RPMI8226 (cell line): ENCODE measurements around the gene TRPM8.
A peak's percentile ranks its signal among the peaks of the same experiment; 100 is the strongest.
"Not testable (repeated sequence)": the region's sequence is repeated elsewhere in the genome, so short reads cannot be mapped to it uniquely, and the experiment has no call there.

Experiments
- DNase-seq: peaks from one replicate; pipeline ENCODE4 v3.0.0-alpha.2; 2015

TRPM8 gene

DNA sequence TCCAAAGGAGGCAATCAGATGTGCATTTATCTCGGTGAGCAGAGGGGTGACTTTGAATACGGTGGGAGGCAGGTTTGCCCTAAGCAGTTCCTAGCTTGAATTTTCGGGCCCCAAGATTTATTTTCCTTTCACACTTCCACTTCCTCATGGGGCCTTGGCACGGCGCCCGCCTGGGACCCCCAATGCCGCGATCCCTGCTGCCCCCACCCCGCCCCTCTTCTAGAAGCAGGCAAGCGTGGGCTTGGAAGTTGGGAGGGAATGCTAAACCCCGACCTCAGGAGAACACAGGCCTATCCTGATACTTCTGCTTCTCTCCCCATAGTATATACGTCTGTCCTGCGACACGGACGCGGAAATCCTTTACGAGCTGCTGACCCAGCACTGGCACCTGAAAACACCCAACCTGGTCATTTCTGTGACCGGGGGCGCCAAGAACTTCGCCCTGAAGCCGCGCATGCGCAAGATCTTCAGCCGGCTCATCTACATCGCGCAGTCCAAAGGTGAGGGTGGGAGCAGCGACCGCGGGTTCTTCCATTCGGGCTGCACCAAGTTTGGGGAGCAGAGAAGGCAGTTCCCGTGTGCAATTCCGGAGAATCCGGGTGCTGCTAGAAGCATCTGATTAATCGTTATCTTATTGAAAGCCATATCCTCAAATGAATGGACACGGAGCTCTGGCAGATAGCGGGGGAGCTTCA, 21.6 kb downstream of the TRPM8 start:
- no peak for DNase-seq

DNA sequence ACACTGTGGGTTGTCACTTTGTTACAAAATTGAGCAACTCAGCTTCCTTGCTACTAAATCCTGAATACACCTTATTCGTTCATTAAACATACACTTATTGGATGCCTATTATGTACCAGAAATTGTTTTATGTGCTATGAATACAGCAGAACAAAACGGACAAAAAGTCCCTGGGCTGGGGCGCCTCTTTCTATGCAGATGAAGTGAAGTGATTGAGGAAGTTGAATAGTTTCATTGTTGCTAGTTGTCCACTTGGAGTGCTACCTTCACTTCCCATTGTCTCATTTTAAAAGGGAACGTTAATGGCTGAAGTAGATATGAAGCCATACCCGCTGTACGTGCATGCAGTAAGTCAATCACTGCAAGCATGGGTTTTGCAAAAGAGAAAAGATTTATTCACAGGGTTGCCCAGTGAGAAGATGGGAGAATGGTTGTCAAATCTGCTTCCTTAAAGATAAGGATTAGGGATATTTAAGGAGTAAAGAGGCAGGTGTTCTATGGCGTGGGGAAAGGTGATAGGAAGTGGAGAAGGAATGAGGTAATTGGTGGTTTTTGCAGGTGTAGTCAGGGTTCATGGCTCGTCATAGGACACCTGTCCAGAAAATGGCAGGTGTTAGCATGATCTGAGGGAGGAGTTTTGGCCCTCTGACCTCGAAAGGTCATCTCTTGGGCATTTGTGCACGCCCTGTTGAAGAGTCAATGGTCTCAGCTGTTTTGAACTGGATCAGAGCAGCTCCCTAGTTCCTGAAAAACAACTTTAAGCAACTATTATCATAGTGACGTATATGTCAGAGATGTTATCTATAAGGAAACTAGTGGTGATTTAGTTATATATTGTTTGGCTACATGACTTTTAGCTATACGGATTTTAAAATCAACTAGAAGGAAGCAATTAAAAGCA, 23.5 kb downstream of the TRPM8 start:
- peak; percentile 83 for DNase-seq

DNA sequence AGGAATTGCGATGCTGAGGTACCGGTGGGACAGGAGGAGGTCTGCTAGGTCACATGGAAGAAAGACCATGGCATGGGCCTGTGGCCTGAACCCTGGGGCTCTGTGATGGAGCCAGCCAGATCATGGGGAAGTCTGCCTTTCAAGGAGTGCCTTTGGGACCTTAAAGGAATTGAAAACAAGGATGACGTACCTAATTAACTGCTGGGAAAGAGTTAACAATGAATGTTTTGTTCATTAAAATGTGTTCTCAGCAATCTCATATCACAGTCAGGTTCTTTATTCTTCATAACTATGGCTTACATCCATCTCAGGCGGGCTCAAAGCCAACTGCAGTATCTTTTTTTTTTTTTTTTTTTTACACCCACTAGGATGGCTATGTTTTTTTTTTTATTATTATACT, 25.6 kb downstream of the TRPM8 start:
- DNase-seq, result no peak

DNA sequence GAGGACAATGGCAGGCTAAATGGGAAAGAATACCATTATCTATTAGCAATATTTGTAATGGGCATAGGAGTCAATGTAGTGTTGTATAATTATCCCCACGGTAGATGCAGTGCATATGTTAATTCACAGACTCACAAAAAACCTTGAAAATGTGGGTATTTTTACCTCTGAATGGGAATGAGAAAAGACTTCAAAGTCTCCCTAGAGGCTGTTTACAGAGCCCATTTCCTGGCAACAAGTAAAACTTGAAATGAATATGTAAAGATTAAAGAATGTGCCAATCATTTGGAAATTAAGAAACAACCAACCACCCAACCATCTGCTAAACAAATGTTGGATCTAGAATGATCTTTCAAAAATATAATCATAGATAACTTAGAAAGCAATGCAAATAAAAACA, 27.1 kb downstream of the TRPM8 start:
- DNase-seq, result no peak

DNA sequence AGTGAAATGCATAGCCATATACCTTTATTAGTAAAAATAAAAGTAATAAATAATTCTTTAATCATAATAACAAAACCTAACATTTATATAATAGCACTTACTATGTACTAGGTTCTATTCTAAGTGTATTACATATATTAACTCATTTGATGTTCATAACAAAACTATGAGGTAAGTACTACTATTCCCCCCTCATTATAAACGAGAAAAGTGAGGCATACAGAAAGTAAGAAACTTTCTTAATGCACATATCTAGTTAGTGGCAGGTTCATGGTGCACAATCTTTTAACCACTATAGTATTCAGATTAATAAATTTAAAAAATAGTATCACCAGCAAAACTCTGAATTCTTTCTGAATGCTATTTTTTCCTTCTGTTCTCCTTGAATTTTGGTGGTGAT, 27.5 kb downstream of the TRPM8 start:
- no peak for DNase-seq

DNA sequence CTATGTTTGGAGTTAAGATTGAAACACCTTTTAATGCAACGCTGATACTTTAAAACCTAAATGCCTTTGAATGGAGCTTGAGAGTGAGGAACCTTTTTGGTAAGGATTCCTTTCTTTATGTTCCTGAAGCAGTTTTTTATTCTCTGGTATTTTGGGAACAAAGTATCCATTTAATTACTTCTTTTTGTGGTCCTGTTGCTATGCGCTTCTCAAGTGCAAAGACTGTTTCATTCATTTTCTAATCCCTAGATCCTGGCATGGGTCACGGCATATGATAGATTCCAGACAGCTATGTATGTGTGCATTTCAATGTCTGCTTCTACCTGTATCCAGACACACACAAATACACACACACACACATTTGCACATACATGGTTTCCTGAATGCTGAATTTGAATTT, 28.0 kb downstream of the TRPM8 start:
- DNase-seq, result no peak

DNA sequence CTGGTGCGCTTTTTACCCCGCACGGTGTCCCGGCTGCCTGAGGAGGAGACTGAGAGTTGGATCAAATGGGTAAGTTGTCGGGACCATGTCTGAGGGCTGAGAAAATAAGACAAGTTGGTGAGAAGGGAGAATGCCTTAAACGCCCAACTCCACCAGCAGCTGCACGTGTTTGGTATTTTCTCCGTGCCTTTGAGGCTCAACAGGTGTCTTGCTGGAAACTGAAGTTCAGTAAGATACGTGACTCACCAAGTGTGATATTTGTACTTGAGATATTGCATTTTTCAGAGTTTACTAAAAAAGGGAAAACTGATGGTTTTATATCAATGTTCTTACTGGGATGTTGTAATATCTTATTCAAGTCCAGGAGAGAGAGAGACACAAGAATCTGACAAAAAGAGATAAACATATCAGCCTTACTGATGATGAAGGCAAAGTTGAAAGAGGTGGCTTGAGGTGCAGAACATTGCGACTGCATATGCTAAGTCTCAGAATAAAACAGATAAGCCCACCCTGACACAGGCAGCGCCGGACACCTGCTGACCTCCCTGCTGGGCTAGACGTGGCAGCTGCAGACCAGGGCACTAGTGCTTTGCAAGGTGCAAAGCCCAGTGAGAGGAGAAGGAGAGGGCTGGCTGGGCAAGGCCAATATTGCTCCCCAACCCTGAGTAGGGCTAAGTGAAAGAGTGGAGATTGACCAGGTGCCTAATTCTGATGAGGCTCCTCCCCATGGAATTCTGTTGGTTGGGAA, 33.1 kb downstream of the TRPM8 start:
- no peak for DNase-seq

DNA sequence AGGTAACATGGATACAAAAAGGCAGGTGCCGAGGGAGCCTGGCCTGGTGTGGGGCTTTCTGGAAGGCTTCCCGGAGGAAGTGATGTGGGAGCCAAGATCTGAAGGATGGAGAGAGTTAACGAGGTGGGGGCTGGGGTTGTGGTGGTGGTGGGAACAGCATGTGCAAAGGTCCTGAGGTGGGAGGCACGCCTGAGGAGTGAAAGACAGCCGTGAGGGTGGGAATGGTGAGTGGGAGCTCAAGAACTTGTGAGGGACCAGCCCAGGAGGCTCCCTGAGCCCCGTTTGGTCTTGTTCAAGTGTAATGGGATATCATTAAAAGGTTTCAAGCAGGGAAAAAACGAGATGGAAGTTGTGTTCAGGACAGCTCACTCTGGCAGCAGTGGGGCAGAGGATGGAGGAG, 35.2 kb downstream of the TRPM8 start:
- DNase-seq, result no peak

DNA sequence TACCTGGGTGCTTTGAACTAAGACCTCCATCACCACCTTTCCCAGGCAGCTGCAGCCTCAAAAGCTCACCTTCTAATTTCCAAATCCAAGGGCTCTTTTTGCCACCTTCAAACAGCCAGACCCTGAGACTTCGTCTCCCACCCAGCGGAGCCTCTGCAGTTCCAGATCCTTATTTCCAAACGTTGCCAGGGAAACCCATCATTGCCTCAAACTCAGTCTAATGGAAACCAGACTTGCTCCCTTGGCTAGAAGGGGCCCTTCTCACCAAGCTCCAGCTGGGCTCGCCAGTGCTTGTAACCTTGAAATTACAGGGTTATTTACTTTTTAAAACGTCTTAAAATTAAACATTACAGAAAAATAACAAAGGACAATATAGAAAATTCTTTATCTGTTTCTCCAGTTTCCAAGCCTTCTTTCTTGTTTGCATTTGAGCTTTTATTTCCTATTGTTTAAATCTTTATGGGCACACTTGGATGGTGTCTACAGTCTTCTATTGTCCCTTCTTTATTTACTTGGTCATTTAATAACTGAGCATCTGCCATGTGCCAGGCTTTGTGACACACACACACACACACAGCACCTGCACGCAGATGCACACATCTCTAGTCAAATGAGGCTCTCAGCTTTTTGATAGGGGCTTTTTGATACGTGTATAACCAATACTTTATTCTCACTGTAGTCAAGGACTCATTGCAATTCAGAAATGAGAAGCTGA, 36.1 kb downstream of the TRPM8 start:
- no peak for DNase-seq

DNA sequence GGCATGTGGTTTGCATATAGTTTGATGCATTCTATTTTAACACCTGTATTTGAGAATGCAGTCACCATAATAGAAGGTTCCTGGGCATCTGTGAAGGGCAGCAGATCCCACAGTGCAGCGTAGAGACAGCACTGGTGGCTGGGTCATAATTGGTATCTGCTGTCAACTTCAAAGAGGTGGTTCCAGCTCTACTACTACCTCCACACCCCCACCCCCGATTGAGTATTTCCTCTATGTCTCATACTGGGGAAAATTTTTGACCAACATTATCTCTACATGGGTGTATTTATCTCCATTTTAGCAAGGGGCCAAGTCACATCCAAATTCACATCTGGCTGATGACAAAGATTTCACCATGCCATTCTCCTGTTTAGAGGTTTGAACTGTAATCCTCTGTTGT, 43.0 kb downstream of the TRPM8 start:
- DNase-seq, result no peak

DNA sequence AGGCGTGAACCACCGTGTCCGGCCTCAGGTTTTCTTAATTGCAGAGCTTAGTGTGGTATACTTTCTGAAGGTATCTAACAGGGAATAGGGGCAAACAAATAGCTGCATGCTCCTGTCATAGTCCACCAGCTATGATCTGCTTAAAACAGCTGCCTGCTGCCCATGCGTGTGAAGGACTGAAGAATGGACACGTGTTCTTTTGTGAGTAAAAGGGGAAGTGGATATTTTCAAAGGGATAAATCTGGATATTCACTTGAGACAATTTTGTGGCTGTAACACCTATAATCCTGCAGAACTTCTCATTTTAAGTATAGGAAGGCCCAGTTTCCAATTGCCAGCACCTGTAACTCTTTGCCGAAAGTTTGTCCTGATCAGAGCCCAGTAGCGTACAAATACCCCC, 44.7 kb downstream of the TRPM8 start:
- no peak for DNase-seq

DNA sequence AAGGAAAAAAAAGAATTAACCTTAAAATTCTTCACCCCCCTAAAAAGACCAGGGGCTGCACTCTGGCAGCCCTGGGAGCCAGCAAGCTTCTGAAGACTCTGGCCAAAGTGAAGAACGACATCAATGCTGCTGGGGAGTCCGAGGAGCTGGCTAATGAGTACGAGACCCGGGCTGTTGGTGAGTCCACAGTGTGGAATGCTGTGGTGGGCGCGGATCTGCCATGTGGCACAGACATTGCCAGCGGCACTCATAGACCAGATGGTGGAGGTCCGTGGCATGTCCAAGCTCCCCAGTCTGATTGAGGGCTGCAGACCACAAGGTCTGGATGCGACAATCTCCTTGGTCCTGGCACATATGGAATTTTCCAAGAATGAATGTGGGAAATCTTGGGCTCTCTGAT, 47.4 kb downstream of the TRPM8 start:
- no peak for DNase-seq

DNA sequence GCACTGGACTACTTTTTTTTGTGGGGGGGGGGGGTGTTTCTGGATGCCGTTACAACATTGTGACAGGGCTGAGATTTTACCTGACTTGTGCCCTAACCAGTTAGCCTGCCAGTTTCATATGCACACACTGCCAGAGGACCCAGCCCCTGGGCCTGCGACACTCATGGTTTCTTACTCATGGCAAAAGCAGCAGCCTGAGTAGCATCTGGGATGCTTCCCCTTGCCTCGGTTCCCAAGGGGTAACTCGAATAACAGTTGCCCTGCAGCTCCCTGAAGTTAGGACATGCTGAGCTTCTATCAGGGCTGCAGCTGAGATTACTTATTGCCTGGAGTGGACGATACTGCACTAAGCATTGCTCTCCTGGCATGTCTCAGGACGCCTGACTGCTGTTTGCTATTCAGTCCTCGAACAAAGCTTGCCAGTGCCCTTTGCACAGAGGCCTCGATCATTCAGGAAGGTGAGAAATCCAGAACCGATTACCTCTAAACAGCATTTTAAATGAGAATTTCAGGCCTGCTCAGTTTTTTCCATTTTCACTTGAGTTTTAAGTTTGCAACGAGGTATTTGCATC, 47.9 kb downstream of the TRPM8 start:
- DNase-seq, result peak; percentile 27

DNA sequence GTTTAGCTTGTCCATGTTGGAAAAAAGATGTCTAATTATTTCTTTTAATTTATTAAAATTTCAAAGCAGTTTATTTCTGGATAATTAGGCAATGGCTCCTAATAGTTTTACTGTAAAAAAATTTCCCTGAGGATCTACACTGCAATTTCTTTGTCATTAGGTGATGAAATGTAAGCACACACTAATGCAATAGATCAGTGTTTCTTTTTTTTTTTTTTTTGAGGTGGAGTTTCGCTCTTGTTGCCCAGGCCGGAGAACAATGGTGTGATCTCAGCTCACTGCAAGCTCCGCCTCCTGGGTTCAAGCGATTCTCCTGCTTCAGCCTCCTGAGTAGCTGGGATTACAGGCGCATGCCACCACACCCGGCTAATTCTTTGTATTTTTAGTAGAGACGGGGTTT, 48.5 kb downstream of the TRPM8 start:
- not testable (repeated sequence) for DNase-seq

DNA sequence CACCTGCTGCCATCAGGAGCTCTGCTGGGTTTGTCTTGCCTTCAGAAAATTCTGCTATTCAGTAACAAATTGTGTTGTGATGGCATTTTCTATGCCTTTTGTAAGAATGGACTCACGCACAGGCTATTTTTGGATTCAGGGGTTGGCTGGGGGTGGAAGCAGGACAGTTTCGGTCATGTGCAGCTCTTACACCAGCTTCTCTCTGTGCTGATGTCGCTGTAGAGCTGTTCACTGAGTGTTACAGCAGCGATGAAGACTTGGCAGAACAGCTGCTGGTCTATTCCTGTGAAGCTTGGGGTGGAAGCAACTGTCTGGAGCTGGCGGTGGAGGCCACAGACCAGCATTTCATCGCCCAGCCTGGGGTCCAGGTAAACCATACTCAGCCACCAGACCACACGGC, 49.2 kb downstream of the TRPM8 start:
- peak; percentile 89 for DNase-seq

DNA sequence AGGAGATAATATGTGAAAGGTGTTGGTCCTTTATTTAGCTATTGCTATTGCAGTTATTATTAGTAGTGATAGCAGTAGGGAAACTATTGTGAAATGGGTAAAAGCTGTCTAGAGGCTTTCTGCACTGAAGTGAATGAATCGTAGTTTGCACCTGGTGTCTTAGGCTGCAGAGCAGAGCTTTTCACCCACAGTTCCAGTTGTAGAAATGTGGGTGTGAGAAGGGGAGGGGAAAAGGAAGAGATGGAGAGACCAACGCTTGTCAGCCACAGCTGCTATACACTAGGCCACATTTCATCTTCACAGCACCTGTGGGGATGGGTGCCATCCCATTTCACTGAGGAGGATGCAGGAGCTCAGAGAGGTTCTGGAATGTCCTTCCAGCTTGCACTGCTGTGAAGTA, 50.0 kb downstream of the TRPM8 start:
- peak; percentile 68 for DNase-seq

DNA sequence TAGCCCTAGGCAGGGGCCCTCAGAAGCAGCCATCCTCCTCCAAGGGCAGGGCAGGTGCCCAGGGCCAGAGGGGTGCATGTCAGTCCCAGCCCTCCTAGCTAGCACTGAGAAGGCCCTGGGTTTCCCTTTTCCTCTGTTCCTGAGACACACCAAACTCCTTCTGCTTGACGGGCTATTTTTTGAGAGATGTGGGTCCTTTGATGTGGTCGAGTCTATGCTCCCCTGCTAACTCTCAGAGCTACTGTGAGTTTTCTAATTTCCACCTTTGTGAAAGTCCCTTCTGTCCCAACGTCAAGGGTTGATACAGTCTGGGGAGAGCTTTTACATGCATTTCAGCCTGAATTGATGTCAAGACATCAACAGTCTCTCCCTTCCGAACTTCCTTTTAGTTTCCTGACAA, 51.4 kb downstream of the TRPM8 start:
- no peak for DNase-seq

DNA sequence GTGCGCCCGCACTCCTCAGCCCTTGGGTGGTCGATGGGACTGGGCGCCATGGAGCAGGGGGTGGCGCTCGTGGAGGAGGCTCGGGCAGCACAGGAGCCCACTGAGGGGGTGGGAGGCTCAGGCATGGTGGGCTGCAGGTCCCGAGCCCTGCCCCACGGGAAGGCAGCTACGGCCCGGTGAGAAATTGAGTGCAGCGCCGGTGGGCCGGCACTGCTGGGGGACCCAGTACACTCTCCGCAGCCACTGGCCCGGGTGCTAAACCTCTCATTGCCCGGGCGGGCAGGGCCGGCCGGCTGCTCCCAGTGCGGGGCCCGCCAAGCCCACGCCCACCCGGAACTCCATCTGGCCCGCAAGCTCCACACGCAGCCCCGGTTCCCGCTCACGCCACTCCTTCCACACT, 55.3 kb downstream of the TRPM8 start:
- not testable (repeated sequence) for DNase-seq

DNA sequence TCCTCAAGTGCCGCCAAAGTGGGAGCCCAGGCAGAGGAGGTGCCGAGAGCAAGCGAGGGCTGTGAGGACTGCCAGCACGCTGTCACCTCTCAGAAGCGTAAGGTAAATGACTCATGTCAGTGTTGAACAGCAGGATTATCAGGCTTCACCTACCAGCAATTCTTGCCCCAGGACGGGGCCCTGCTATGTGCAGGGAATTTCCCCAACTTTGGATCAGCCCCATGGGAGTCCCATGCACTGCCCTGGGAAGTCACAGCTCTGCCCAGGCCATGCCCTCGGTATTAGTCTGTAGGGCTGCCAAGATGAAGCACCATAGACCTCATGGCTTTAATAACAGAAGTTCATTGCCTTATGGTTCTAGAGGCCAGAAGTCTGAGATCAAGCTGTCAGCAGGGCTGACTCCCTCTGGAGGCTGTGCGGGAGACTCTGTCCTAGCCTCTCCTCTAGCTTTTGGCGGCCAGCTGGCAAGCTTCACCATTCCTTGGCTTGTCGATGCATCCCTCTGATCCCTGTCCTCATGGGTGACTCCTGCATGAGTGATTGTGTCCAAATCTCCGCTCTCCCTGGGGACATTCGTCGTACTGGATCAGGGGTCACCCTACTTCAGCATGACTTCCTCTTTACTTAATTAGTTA, 55.9 kb downstream of the TRPM8 start:
- no peak for DNase-seq

DNA sequence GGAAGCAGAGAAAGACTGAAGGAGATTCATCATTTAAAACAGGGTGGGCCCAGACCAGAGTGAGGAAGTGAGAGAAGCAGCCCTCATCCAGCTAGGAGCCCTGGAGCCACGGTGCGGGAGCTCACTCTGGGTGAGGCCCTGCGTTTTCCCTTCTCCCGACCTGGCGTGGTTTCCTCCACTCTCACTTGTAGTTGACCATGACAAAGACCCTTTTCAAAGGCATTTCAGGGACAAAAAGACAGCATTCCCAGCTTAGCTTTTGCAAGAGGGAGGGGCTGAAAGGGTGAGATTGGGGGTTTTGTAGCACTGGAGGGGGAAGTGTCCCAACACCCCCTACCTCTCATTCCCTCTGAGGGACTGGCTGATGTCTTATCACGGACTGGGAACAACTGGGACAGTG, 56.6 kb downstream of the TRPM8 start:
- DNase-seq, result no peak

DNA sequence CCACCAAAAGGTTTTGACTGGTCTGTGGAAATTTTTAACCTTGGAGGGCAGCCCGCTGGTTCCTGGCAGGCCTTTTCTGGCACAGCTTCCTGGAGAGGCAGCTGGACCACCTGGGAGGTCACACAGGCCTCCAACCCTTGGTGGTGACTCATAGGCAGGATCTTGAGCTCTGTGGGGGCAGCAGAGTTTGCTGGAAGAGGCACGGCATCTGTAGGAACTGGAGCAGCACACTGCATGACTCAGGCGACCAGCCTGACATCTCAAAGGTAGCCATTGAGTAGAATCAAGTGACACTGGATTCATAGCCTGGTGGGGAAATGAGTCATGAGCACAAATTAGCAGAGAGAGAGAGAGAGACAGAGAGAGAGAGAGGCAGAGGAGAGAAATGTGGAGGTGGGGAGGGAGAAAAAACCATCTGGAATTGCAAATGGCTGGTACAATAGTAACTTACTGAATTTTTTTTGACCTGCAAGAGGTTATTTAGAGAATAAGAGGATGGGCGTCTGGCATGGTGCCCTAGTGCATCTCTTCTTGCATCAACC, 57.4 kb downstream of the TRPM8 start:
- peak; percentile 19 for DNase-seq

DNA sequence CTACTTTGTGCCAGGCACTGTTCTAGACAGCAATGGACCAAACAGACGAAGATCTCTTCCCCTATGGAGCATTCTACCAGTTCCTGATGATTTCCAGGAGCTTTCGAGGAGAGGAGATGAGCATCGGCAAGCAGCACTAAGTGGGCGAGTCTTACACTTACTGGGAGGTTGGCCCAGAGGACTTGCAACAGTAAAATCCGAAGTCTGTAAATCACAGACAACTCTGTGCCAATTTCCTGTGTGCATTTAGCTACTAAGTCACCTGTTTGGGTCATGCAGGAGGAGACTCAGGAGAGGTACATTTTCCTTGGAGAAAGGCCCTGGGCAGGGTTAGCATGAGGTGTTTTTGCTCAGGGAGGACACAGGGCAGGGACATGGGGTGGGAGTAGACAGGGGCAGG, 58.9 kb downstream of the TRPM8 start:
- no peak for DNase-seq
